IPS-NIHi7 (cell line): ENCODE measurements around the gene CBL.
"Not testable (repeated sequence)": the region's sequence is repeated elsewhere in the genome, so short reads cannot be mapped to it uniquely, and the experiment has no call there.

Source experiments
- DNase-seq: peaks from one replicate; pipeline ENCODE4 v3.0.0; 2012; ENCODE audit warnings: mixed read lengths; ENCODE audit errors: extremely low spot score

Gene CBL

GRCh38 chr11:119209186-119209585, 3.0 kb downstream of the CBL start:
- no peak for DNase-seq

GRCh38 chr11:119210050-119210449, 3.9 kb downstream of the CBL start:
- no peak for DNase-seq

- no peak for DNase-seq
Measured at GRCh38 chr11:119218141-119218878, 12.2 kb downstream of the CBL start.

- no peak for DNase-seq
Measured at GRCh38 chr11:119222308-119222707, 16.2 kb downstream of the CBL start.

GRCh38 chr11:119222891-119223290, 16.8 kb downstream of the CBL start:
- no peak for DNase-seq

GRCh38 chr11:119223856-119224255, 17.7 kb downstream of the CBL start:
- no peak for DNase-seq

- DNase-seq, result not testable (repeated sequence)
Measured at GRCh38 chr11:119228535-119229287, 22.6 kb downstream of the CBL start.

- no peak for DNase-seq
Measured at GRCh38 chr11:119229288-119229672, 23.1 kb downstream of the CBL start.

GRCh38 chr11:119229741-119230140, 23.6 kb downstream of the CBL start:
- DNase-seq, result no peak

GRCh38 chr11:119236490-119236889, 30.4 kb downstream of the CBL start:
- no peak for DNase-seq

- no peak for DNase-seq
Measured at GRCh38 chr11:119236891-119237290, 30.8 kb downstream of the CBL start.

- DNase-seq, result no peak
Measured at GRCh38 chr11:119237515-119237914, 31.4 kb downstream of the CBL start.

GRCh38 chr11:119248750-119249670, 42.9 kb downstream of the CBL start:
- no peak for DNase-seq

GRCh38 chr11:119249671-119250010, 43.5 kb downstream of the CBL start:
- DNase-seq, result no peak

- DNase-seq, result no peak
Measured at GRCh38 chr11:119251114-119251513, 45.0 kb downstream of the CBL start.

- DNase-seq, result no peak
Measured at GRCh38 chr11:119254239-119254638, 48.1 kb downstream of the CBL start.

- DNase-seq, result no peak
Measured at GRCh38 chr11:119258180-119258579, 52.0 kb downstream of the CBL start.

- no peak for DNase-seq
Measured at GRCh38 chr11:119258983-119259382, 52.8 kb downstream of the CBL start.

- no peak for DNase-seq
Measured at GRCh38 chr11:119262668-119263351, 56.7 kb downstream of the CBL start.

GRCh38 chr11:119263352-119263940, 57.3 kb downstream of the CBL start:
- DNase-seq, result no peak

GRCh38 chr11:119266063-119266462, 59.9 kb downstream of the CBL start:
- DNase-seq, result no peak
